NCI-H1417 treated with DMSO at 0.1 percent for 48 hours (cell line): ENCODE data around the gene SND1.
A peak's percentile ranks its signal among the peaks of the same experiment; 100 is the strongest.

Experiments used
- DNase-seq: peaks from one replicate; lab custom pipeline; 2025; lab: John Stamatoyannopoulos, UW

SND1 gene

GRCh38 chr7:128075242-128076095, 423.5 kb downstream of the SND1 start:
- no peak for DNase-seq

- DNase-seq: no peak
These were observed 424.3 kb downstream of the SND1 start for GRCh38 chr7:128076196-128076795.

- DNase-seq: peak; percentile 8
These were observed 424.8 kb downstream of the SND1 start for GRCh38 chr7:128076796-128077271.

GRCh38 chr7:128078309-128078708, 426.3 kb downstream of the SND1 start:
- no peak for DNase-seq

GRCh38 chr7:128080169-128080568, 428.2 kb downstream of the SND1 start:
- DNase-seq: no peak

GRCh38 chr7:128081351-128081750, 429.4 kb downstream of the SND1 start:
- DNase-seq: no peak

GRCh38 chr7:128081808-128082207, 429.8 kb downstream of the SND1 start:
- DNase-seq: no peak

- DNase-seq: no peak
These were observed 430.4 kb downstream of the SND1 start for GRCh38 chr7:128082431-128082830.

- peak; percentile 78 for DNase-seq
These were observed 433.1 kb downstream of the SND1 start for GRCh38 chr7:128084896-128085608.

GRCh38 chr7:128090492-128090891, 438.5 kb downstream of the SND1 start:
- no peak for DNase-seq

GRCh38 chr7:128091106-128091505, 439.1 kb downstream of the SND1 start:
- no peak for DNase-seq

- DNase-seq: no peak
These were observed 440.2 kb downstream of the SND1 start for GRCh38 chr7:128092221-128092620.

- DNase-seq: no peak
These were observed 441.9 kb downstream of the SND1 start for GRCh38 chr7:128093614-128094570.

- no peak for DNase-seq
These were observed 442.7 kb downstream of the SND1 start for GRCh38 chr7:128094686-128095085.

GRCh38 chr7:128097211-128097731, 445.3 kb downstream of the SND1 start:
- no peak for DNase-seq

GRCh38 chr7:128098629-128099028, 446.6 kb downstream of the SND1 start:
- DNase-seq: no peak

- no peak for DNase-seq
These were observed 447.2 kb downstream of the SND1 start for GRCh38 chr7:128099204-128099671.

- DNase-seq: no peak
These were observed 448.4 kb downstream of the SND1 start for GRCh38 chr7:128100225-128100948.

- DNase-seq: no peak
These were observed 449.1 kb downstream of the SND1 start for GRCh38 chr7:128100949-128101713.
